ENCODE data around the gene TOX2.
"Not testable (repeated sequence)": the region's sequence is repeated elsewhere in the genome, so short reads cannot be mapped to it uniquely, and the experiment has no call there.

The TOX2 gene

DNA sequence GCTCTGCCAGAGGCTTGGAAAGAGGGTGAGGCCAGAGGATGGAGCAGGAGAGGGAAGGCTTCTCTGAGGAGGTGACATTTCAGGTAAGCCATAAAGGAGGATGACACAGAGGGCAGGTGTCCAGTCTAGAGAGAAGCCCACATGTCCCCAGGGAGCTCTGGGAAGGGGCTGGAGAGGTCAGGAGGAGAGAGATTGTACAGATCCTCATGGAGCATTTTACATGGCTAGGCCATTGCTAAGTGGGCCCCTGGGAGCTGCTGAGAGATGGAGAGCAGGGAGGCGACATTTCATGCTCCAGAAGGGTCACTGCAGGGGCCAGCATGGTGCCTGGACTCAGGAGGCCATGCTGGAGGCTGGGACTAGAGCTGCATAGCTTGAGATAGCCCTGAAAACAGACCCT, 124.5 kb downstream of the TOX2 start:
- DNase-seq = no peak

DNA sequence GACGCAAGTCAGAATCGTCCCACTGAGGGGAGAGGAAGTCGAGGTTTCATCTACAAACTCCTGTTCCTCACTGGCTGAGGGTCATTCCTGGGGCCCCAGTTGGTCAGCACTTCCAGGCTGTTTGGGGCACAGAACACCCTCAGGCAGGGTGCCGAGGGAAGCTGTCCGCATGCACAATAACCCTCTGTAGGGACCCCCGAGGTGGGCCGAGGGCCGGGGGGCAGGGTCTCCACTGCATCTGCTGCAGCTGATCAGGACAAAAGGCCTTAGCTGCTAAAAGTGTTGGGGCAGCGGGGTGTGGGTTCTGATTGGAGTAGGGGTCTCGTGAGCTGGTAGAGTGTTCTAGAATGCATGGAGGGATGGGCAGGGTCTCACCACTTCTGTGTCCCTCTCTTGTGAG, 125.1 kb downstream of the TOX2 start:
- no peak for DNase-seq

DNA sequence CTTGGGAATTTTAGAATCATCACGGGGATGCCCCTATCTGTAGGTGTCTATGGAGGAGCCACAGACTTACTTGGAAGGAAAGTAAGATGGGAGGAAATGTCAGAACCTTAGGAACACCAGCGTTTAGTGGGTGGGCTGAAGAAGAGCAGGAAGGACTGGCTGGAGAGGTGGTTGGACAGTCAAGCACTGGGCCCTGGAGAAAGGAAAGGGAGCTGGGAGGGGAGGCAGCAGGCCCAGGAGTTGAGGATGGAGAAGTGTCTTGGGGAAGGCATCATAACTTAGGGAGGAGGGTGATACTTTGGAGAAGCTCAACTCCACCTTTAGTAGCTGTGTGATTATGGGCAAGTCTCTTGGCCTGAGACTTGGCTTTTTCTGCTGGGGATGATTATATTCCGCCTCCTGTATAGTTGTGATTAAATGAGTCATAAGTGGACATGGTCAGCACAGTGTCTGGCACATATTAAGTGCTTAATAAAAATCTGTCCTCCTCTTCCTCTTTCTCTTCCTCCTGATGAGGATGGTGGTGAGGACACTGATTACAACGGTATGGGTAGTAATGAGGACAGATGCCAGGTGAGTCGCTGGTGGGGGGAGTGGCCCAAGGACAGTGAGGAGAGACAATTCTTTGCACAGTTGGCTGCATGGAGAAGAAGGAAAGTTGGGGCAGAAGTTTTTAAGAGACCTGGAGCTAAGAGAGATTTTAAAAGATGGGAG, 125.7 kb downstream of the TOX2 start:
- no peak for DNase-seq

DNA sequence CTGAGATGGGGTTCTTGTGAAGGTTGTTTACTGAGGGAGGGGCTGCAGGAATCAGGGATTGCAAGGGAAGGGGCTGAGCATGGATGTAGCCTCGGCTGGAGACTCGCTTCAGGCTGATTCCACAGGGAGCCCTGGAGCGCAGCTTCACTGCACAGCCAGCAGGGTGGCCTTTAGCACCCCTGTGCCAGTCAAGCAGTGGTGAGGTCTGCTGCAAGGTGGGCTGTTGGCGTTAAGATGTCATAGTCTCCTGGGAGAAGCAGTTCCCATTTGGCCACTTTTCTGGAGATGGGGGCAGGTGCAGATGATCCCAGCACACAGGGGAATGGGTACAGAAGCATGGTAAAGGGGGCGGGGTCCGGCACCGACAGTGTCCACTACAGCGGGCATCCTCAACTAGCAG, 126.3 kb downstream of the TOX2 start:
- no peak for DNase-seq

DNA sequence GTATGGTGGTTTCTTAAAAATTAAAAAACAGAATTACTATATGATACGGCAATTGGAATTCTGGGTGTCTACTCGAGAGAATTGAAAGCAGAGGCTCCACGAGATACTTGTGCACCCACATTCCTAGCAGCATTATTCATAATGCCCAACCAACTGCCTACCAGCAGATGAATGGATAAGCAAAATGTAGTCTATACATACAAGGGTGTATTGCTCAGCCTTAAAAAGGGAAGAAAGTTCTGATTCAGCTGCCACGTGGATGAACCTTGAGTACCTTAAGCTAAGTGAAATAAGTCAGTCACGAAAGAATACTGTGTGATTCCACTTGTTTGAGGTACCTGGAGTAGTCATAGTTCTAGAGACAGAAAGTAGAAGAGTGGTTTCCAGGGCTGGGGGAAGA, 130.1 kb downstream of the TOX2 start:
- not testable (repeated sequence) for DNase-seq

DNA sequence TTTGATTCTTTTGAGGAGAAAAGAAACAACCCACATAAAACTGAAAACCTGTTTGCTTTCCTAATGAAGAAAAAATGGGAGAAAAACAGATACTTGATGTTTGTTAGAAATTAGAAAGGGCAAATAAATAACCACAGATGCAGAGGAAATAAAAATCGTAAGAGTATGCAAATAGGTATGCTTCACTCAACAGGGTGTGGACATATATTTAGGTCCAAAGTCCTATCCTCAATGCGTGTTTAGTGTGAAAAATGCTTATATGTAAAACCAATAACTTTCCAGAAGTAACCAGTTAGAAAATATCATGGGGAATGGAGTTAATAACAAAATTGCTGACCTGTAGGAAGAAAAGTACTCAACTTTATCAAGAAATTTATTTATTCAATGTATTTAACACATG, 135.7 kb downstream of the TOX2 start:
- no peak for DNase-seq

DNA sequence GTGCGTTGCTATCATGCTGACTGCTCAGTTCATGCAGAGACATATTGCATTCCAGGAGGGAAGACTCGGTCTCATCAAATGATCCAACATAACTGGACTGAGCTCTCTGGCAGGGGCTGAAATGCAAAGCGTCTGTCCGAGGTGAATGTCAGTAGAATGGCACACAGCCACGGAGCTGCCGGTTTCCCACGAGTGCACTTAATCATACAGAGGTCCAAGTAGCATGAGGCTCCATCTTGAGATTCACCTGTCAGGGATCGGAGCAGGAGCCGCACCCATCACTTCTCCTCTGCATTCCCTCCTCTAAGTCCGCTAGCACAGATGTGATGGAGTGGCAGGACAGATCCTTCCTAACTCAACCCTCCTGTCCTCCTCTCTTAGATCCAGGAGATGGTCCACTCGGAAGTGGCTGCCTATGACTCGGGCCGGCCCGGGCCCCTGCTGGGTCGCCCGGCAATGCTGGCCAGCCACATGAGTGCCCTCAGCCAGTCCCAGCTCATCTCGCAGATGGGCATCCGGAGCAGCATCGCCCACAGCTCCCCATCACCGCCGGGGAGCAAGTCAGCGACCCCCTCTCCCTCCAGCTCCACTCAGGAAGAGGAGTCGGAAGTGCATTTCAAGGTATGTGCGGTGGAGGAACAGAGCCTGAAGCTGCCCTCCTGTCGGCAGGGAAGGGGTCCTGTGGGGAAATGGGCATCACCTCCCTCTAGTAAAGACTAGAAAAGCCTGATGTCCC, 136.4 kb downstream of the TOX2 start:
- no peak for DNase-seq

DNA sequence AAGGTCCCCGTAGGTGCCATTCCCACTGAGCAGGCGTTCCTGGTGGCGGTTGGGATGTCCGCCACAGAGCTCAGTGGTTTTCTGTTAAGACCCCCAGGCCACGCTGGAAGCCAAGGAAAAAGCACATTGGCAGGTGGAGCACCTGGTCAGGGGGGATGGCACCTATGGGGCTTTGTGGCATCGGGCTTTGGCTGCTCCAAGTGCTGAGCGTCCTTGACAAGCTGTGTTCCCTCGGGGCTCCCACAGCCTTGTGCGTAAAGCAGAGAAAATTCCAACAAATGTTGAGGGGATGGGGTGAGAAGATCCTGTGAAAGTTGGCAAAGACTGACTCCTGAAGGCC, 137.0 kb downstream of the TOX2 start:
- DNase-seq = no peak

DNA sequence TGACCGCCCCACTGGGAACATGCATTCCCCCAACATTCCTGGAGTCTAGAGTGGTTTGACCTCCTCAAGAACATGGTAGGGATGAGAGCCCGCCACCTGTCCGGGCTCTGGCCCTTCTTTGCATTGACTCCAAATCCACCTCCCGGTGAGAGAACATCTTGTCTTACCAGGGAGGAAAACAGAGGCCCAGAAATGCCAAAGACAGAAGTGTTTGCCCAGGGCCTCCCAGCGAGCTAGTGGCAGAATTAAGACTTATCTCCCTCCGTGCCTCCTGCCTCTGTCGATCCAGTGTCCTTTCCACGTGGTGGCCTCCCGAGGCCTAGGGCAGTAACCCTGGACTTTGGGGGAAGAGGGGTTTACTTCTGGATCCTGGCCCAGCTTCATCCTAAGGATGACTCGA, 137.5 kb downstream of the TOX2 start:
- DNase-seq = no peak

DNA sequence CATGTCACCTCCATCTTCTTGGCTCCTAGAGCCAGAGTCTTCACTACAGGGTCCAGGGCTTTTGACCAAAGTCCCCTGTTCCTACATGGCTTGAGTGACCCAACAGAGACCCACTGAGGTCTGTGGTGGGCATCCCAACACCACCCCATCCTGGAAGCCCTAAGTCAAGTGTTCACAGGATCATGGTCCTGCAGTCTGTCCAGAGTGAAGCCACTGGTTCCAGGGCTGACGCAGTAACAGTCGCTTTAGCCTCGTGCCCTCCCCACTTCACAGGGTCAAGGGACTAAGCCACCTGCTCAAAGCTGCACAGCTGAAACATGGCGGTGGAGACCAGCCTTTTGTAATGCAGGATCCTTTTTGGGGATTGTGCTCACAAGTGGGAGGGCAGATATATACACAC, 138.4 kb downstream of the TOX2 start:
- no peak for DNase-seq

DNA sequence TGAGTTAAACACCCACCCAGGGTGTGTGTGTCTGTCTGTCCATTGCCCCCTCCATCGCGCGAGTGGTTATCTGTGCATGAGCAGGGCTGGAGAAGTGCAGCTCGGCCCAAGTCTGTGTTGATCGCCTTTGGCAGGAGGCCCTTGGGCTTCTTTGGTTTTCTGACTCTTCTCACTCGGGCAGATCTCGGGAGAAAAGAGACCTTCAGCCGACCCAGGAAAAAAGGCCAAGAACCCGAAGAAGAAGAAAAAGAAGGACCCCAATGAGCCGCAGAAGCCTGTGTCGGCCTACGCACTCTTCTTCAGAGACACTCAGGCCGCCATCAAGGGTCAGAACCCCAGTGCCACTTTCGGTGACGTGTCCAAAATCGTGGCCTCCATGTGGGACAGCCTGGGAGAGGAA, 139.5 kb downstream of the TOX2 start:
- no peak for DNase-seq

DNA sequence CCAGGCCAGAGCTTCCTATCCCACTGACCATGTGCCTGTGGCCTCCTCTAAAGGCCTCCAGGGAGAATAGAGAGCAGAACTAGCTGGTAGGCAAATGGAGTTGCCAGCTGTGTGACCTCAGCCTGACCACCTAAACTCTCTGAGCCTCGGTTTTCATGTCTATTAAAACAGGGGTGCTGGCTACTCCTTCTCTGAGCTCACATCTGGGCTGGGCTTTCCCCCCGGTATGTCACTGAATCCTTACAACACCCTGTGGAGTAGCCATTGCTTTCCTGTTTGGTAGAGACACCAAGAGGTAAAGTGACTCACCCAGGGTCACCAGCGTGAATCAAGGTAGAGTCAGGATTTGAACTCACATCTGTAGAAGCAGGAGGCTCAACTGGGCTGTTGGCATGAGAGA, 140.2 kb downstream of the TOX2 start:
- DNase-seq = no peak

DNA sequence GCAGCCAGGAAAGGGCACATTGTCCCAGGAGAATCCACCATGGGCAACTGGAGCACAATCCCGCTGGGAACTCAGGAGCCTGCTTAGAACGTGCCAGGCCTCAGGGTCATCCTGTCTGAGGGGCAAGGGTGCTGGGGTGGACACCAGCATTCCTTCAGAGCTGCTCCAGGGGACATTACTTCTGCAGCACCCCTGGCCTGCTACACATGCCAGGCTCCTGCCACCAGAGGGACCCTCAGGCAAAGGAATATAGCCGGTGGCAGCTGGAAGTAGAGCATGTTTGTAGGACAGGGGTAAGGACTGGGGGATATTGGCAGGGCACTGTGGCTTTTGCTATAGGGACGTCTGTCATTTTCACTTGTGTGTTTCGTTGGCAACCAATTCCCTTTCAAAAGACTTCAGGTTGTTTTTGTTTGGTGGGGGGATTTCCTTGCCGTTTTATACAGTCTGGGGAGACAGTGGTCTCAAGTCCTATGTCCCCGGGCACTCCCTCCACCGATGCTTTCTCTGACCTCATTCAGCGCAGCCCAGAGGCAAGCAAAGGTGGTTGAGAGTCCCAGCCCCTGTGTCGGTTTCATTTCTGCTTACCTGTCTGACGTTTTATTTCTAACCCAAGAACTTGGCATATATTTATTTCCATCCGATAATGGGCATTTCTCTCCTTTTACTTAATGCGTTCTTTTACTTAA, 141.5 kb downstream of the TOX2 start:
- no peak for DNase-seq

DNA sequence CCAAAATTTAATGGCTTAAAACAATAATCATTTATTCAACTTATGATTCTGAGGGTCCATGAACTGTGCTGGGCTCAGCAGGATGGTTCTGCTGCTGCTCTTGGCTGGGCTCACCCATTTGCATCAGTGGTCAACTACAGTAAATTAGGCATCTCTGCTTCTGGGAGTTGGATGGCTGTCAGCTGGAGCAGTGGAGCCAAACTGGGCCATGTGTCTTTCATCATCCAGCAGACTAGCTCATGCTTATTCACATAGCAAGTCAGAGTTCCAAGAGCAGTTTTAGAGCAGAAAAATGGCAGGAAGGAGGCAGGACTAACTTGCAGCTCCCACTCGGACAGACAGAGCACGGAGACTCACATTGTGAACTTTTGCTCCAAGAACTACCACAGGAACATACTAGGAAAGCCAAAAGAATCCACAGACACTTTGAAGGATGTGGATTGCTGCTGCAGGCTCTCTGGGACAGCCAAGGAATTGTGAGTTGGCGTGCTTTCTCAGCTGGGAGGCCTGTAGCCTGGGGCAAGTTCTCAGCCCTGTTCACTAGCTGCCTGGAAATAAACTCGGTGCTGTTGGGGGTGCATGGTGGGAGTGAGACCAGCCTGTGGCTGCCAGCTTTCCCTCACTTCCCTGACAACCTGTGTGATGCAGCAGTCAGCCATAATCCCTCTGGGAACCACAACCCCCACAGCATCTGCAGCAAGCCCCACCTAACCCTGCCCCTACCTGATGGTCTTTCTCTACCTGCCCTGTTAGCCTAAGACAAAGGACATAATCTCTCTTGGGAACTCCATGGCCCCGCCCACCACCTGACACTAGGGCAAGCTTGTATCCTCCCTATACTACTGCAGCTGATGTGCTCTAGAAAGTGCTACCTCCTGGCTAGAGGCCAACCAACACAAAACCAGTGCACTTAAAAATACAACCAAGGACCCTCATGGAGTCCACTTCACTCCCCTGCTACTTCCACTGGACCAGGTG, 143.3 kb downstream of the TOX2 start:
- no peak for DNase-seq

DNA sequence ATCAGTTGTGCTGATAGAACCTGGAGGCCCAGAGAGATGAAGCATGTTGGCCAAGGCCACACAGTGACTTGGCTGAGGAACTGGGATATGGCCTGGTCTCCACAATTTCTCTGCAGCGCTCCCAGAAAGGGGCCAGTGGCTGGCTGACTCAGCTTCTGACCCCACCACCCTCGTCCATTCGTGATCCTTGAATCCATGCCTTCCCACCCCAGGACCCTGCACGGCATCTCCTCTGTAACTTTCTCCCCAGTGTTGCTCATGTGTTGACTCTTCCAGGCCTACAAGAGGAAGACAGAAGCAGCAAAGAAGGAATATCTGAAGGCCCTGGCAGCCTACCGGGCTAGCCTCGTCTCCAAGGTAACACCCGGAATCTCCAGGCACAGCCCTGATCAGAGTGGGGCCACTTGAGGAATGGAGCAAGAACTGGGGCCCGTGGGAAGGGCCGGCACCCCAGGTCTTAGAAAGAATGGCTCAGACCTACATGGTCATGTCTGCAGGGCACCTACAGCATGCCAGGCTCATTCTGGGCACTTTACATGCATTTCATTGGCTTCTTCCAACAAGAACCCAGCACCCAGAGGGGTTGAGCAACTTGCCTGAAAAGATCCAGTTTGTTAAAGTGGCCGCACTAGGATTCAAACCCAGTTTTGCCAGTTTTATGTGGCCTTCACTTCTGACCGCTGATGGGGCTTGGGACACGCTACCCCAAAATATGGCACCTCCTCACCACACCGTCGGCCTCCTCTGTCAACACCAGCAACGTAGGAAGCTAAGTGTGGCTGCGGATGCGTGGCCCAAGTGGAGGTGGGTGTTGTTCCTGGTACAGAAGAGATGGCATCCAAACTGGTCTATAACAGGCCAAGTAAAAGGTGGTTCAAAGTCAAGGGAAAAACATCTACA, 150.1 kb downstream of the TOX2 start:
- DNase-seq = no peak

DNA sequence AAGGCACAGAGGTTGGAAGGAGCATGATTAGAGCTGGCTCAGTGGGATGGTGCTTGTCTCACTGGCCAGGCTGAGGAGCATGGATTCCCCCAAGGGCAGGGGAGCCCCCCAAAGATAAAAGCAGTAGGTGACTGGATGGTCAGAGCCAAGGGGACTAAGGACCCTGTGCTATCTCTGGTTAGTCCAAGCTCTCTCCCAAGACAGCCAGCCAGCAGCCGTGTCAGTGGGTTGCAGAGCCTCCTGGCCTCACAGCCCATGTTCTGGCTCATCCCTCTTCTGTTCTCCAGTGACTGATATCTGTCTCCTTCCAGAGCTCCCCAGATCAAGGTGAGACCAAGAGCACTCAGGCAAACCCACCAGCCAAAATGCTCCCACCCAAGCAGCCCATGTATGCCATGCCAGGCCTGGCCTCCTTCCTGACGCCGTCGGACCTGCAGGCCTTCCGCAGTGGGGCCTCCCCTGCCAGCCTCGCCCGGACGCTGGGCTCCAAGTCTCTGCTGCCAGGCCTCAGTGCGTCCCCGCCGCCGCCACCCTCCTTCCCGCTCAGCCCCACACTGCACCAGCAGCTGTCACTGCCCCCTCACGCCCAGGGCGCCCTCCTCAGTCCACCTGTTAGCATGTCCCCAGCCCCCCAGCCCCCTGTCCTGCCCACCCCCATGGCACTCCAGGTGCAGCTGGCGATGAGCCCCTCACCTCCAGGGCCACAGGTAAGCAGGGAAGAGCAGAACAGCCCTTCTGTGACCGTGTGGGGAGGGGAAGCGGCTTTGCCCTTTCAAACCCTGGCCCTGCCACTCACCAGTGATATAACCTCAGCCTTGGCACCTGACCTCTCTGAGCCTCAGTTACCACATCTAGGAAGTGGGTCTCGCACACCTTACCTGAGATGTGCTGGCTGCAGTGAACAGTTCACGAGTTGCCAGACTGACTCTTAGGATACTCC, 151.0 kb downstream of the TOX2 start:
- no peak for DNase-seq

DNA sequence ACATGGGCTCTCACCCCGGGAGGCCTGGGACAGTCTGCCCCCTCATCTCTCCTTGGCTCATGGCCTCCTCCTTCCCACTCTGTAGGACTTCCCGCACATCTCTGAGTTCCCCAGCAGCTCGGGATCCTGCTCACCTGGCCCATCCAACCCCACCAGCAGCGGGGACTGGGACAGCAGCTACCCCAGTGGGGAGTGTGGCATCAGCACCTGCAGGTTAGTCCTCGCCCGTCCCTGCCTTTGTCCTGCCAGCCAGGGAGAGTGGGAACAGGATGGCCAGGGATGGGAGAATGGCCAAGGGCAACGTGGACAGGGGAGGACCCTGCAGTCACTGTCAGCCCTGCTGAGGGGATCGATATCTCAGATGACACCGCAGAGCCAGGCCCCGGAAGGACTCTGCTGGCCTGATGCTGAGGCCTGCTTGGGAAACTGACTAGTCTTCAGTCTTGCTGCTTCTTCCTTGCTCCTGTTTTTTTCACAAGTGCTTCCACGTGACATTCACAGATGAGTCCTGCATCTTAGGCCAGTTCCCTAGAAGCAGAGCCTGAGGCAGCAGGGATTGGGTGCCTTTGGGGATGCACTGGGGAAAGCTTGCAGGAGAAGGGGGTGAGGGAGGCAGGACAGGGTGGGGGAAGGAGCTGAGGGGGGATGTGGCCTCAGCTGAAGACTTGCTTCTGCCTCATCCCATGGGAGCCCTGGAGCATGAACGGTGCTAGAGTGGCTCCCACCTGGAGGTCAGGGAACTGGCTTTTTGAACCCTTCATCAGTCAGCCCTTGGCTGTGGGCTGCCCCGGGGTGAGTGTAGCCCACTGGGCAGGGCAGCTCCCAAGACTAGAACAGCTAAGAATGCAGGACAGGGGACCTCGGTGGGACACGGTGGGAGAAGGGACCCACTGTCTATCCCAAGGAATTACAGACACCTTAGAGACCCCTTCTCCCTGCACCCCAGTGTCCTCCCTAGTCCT, 152.3 kb downstream of the TOX2 start:
- no peak for DNase-seq

DNA sequence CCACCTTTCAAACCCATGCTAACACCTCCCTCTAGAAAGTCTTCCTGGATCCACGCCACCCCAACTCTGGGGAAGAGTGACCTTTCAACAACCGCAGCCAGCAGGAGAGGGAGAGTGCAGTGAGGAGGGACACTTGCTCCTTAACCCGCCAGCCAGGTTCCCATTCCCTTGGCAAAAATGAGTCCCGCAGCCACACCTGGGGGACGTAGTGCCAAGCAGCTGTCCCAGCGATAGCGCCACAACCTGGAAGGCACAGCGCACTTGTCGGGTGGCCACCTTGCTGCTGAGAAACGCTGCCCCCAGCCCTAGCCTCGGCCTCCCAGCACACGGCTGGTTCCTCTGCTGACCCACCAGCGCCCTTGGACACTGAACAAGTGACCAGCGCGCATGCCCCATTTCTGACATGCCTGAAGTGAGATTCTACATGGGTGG, 153.0 kb downstream of the TOX2 start:
- no peak for DNase-seq

Measured in NCI-H2081 treated with DMSO at 0.1 percent for 48 hours (cell line).